Stimulated activated CD4-positive, alpha-beta T cell treated with anti-CD3 and anti-CD28 coated beads, Interleukin-1b, Interleukin-23, amount 100 ng/mL, for 24 hours (primary cell): ENCODE measurements around the gene ELMO3.
A peak's percentile ranks its signal among the peaks of the same experiment; 100 is the strongest.

Experiments used
- DNase-seq, 4 experiments: peaks; one replicate each; pipeline ENCODE4 v3.0.0-alpha.2; 2020; ENCODE audit warnings: low read depth in 4 of 4, low spot score in 1 of 4

ELMO3 gene

DNA sequence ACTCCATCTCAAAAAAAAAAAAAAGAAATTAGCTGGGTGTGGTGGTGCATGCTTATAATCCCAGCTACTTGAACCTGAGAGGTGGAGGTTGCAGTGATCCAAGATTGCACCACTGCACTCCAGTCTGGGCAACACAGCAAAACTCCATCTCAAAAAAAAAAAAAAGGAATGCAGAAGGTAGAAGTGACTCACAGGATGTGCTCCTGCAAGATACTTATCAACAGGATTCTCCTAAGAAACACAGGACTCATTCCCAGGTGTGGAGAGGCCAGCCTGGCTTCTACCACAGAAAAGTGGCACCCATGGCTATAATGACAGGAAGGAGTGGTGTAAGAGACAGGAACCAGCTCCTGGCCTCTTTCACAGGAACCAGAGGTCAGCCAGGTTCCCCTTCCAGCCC lies 13.8 kb downstream of the ELMO3 start:
- no peak for DNase-seq

DNA sequence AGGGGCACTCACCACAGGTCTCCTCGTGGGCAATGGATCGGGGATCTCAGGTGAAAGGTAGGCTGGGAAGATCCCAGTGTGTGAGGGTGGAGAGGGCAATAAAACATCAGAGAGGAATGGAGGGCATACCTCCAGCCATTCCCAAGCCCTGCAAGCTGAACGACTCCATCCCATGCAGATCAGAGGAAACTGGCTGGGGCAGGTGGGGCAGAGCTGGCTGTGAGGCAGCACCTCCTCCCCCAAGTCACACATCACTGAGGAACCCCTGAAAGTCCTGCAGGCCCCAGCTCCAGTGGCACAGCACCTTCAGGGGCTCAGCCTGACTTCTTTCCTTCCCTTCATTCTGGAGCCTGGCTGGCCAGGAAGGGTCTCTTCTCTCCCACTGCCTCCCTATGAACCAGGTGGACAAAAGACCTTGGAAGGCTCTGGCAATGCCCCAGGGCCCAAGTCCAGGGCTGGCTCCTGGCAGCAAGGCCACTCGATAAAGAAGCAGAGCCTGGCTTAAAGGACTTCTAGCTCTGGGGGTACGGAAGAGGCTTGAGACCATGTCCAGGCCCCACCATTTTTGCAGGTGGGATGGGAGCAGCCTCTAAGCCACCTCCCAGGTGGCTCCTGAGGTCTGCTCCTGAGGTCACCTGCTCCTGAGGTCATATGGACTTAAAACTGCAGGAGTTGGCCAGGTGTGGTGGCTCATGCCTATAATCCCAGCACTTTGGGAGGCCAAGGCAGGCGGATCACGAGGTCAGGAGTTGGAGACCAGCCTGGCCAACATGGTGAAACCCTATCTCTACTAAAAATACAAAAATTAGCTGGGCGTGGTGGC lies 14.5 kb downstream of the ELMO3 start:
- no peak for DNase-seq

GRCh38 chr16:67215706-67216105 lies 16.8 kb downstream of the ELMO3 start:
- no peak for DNase-seq

DNA sequence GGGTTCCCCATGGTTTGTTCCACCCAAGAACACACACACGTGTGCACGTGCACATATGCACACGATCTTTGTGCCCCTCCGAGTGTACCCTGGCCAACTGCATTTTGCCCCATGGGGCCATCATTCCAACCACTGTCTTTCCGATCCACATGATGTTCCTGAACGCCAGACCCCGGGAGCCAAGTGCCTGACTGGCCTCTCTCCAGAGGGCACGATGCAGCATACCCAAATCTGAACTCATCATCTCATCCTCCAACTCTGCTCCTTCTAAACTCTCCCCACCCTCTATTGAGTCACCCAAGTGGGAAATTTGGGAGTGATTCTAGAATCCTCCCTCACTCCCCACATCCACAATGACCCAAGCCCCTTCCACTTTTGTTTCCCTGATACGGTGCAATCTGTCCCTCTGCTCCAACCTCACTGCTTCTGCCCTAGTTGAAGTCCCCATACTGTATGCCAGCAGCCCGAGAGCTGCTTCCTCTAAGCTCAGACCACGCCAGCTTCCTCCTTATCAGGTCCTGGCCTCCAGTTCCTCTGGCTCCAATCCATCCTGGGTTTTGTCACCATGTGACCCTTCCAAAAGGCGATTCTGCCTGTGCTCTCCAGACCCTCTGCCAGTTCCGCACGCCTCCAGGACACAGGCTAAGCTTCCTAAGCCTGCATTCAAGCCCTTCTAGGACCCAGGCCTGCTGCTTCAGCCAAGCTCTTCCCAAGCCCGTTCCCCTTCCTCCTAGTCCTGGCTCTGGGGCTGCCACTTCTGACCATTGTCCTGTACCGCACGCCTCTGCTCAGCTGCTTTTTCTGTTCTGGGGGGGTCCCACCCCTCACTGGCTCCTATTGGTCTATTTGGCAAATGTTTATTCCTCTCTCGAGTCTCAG lies 17.9 kb downstream of the ELMO3 start:
- DNase-seq = no peak

DNA sequence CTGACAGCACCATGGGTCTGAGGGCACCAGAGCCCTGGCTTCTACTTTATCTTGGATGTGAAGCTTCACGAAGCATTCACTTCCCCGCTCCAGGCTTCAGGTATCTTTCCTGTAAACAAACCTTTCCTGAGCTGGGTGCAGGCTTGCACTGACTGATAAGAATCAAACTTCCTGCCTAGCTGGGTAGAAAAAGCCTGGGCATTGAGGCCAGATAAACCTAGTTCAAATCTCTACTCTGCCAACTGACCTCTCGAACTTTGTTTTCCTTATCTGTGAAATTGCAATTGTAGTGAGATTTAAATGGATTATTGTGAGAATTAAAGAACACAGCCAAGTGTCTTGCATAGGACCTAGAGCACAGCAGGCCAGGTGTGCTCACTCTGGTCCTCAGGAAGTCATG lies 25.1 kb downstream of the ELMO3 start:
- no peak for DNase-seq

GRCh38 chr16:67226295-67226803 lies 27.4 kb downstream of the ELMO3 start:
- no peak for DNase-seq

DNA sequence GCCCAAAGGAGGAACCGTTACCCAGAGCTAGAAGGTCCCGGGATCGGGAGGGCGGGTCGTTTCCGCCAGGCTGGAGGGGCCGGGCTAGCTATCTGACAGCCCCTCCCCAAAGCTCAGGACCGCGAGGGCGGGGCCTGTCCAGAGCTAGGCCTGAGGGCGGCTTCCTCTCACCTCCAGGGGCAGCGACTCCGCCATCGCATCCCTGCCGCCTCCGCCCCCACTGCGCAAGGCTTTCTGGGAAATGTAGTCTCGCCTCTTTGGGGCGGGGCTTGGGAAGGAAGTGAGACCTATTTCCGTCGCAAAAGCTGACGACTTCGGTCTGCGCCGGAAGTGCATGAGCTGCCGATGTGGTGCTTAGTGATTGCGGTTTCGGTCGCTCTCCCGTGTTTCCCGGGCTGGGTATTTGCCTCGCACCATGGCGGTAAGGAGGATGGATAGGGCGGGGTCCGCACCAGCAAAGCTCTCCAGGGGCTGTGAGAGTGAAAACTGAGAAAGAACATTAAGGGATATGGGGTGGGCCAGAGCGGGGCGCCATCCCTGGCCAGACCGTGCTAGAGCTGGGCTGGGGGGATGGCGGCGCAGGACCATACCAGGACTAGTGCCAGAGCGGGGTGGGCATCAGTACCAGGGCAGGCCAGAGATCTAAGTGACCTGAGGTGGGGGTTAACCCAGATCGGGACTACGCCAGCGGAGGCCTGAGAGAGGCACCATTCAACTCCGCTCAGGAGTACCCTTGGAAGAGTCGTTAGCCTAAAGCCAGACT lies 28.1 kb downstream of the ELMO3 start, which contains the start of gene TMEM208:
TMEM208 (plus strand) TSS at position 327 of the 763 bp plus-strand sequence; CDS start at position 416, 89 bp downstream.
- peak; percentile 92 to 98 (median 97) for DNase-seq

GRCh38 chr16:67227567-67227921 lies 28.6 kb downstream of the ELMO3 start:
- no peak for DNase-seq

DNA sequence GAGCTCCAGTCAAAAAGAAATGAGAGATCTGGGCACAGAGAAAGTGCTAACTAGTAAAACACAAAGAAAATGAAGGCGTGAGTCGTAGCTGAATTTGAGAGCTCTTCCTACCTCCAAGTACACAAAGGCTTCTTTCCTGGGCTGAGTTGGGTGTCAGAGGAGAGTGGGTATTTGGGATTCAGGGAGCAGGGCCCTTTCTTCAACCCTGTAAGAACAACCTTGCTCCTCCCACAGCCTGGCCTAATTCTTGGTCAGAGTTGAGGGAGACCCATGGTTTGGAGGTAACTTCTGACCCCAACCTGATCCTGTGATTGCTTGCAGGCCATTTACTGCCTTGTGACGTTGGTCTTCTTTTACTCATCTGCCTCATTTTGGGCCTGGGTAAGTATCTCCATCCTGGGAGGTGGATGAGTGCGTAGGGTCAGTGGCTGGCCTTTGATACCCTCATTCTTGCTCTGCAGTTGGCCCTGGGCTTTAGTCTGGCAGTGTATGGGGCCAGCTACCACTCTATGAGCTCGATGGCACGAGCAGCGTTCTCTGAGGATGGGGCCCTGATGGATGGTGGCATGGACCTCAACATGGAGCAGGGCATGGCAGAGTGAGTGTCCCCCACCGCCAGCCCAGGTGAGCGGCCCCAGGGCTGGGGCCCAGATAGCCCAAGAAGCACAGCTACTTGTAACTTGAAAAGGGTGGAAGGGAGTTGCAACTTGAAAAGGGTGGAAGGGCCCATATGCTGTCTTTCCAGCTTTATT lies 29.3 kb downstream of the ELMO3 start:
- no peak for DNase-seq

DNA sequence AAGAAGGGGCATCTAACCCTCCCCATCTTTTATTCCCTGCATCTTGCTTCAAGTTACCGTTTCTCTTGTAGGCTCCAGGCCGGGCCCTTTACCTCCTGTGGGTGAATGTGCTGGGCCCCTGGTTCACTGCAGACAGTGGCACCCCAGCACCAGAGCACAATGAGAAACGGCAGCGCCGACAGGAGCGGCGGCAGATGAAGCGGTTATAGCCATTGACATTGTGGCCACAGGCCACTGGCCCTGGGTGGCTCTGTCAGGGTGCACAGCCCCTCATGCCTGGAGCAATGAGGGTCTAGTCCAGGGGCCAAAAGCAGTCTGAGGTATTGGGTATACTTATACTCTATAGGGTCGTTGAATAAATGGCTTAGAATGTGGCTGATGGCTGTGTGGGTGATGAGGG lies 30.0 kb downstream of the ELMO3 start:
- no peak for DNase-seq

DNA sequence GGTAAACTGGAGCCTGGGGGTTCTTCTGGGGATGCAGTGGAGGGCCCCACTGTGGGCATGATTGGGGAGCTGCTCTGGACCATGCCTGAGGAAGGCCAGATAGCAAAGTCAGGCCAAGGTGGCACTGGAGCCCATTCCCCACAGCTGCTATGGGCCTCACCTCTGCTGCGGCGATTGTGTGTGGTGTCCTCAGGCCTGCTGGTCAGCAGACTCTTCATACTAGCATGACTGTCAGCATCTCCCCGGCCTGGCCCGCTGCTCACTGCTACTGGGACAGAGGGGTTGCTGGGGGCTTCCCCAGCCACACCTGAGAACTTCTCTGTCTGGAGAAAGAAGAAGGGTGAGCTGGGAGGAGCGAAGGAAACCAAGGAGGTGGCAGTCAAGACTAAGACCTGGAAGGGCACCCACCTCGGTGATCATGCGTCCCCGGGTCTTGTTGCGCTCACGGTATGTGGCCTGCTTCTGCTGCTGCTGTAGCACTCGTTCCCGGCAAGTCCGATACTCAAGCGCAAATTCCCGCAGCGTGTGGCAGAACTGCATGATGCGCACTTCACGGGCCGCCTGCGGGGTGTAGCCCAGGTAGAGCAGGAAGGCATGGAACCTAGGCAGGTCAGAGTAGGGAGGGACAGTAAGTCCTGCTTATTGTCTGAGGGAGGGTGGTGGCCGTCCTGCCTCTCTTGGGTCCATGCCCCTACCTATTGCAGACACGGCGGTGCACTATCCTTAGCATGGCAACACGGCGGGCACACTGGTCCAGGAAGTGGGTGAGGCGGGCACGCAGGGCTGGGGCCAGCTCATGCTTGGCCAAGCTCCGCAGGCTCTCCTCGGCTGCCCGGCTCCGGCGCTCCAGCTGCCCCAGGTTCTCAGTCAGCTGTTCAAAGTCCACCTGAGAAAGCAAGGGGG lies 31.2 kb downstream of the ELMO3 start:
- DNase-seq = no peak

GRCh38 chr16:67230809-67231660 lies 32.1 kb downstream of the ELMO3 start:
- DNase-seq = no peak

DNA sequence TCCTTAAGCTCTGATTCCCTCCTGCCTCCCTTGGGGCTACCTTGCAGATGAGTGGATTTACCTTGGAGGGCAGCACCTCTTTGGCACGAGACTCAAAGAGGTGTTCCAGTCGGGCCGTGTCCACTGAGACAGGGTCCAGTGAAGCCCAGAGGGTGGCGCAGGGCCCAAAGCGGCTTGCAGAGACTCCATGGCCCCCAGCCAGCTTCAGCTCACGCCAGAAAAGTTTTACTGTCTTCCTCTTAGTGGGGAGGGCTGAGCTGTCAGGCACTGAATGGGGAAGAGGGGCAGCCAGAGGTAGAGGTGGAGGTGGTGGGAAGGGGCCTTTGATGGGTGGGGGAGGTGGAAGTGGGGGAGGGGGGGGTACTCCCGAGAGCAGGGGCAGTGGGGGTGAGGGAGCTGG lies 34.7 kb downstream of the ELMO3 start:
- no peak for DNase-seq

- DNase-seq = no peak
These were observed 35.3 kb downstream of the ELMO3 start for GRCh38 chr16:67234180-67234597.

DNA sequence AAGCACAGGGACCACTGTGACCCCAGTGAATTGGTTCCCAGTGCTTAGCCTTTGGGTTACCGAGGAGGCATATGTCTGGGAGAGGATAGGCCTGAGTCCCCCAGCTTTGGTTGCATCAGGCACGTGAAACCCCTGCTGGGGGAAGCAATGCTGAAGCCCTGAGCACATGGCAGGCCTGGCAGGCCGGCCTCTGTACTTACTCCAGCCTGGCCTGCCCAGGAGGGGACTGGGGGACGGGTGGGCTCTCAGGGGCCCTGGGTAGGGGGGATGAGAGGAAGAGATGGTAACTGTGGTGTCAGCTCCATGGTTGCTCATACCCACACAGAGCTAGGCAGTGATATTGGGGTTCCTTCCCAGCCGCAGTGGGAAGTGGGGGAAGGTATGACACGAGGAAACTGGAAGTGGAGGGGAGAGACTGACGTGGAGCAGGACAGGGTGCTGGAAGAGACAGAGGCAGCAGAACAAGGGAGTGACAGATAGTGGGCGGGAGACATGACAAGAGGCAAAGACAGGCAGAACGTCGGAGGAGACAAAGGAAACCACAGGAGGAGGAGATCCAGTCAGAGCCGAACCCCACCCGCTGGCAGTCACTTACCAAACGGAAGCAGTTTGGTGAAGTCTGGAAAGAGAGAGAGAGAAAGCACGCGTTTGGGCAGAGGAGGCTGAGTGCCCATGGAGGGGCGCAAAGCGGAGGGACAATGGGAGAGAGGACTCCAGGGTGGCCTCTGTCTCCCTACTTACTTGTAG lies 37.1 kb downstream of the ELMO3 start:
- no peak for DNase-seq

DNA sequence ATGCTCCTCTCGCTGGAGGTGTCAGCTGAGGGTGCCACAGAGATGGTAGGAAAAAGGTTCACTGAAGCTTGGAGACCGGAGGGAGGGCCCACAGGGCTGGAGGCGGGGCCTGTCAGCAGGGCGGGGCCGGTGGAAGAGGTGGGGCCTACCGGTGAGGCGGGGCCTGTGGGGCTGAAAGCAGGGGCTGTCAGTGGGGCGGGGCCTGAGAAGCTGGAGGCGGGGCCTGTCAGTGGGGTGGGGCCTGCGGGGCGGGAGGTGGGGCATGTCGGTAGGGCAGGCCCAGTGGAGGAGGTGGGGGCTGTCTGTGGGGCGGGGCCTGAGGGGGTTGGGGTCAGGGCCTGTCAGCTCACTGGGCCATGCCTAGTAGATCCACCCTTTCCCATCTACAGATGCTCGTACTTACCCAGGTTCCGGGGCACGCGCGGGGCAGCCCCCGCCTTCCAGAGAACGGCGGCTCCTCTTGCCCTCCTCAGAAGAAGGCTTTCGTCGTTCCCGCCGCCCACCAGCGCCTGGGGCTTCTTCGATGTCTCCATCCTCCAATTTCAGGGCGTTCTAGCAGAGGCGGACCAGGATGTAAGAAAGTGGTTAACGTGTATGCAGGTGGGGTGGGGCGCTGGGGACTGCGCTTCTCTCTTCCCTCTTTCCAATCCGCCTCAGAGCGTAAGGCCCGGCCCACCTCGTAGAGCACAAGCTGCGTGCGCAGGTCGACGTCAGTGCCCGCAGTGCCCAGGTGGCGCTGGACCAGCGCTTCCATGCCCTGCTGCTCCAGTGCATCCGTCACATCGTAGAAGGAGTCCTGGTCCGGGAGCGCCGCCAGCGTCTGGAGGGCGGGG lies 37.8 kb downstream of the ELMO3 start:
- DNase-seq = peak; percentile 50 to 75 (median 70)
